Stimulated activated naive B cell treated with anti-CD40 and anti-IgM and Interleukin-4, amounts not matched to agents 10 μg/mL and 1 μg/mL and 100 μg/mL, for 72 hours (primary cell): ENCODE results near the gene TAF15.

Source experiments
- ATAC-seq, 2 donors: fragments of 150-1000 bp; cut with Tn5 transposase; replicated peaks; 2 replicates each; pipeline ENCODE4 v1.10.0; 2021; ENCODE audit warnings: moderate library complexity in 1 of 2
- DNase-seq: peaks from one replicate; pipeline ENCODE4 v3.0.0; 2021
- H3K27ac Mint-ChIP-seq: one replicate; pipeline ENCODE4 v1.8.0; 2022; ENCODE audit warnings: mild to moderate bottlenecking, mixed read lengths
- H3K27me3 Mint-ChIP-seq, 2 donors: one replicate each; pipeline ENCODE4 v1.8.0; 2022; ENCODE audit warnings: mixed read lengths in 2 of 2
- H3K36me3 Mint-ChIP-seq, 2 donors: one replicate each; pipeline ENCODE4 v1.8.0; 2022; ENCODE audit warnings: mixed read lengths in 2 of 2, mild to moderate bottlenecking in 1 of 2
- H3K4me1 Mint-ChIP-seq, 2 donors: one replicate each; pipeline ENCODE4 v1.8.0; 2022; ENCODE audit warnings: mixed read lengths in 2 of 2, mild to moderate bottlenecking in 1 of 2
- H3K4me3 Mint-ChIP-seq, 2 donors: one replicate each; pipeline ENCODE4 v1.8.0; 2022; ENCODE audit warnings: mild to moderate bottlenecking in 2 of 2, mixed read lengths in 2 of 2, moderate library complexity in 1 of 2
- H3K9me3 Mint-ChIP-seq, 2 donors: one replicate each; pipeline ENCODE4 v1.8.0; 2022; ENCODE audit warnings: mixed read lengths in 2 of 2, mild to moderate bottlenecking in 1 of 2

Gene TAF15

GRCh38 chr17:35819455-35819854 is 10.2 kb downstream of the TAF15 start:
- no peak overlapping the region for H3K4me3 Mint-ChIP-seq
- no peak overlapping the region for H3K27ac Mint-ChIP-seq
- no peak for ATAC-seq
- H3K36me3 Mint-ChIP-seq, result peaks cover 23 to 38% of the 10 kb centered on the region in 2 donors
- H3K4me1 Mint-ChIP-seq, result peaks cover 8 to 17% of the 10 kb centered on the region in 2 donors
- DNase-seq, result no peak
- H3K27me3 Mint-ChIP-seq, result no peaks in the 10 kb centered on the region
- no peaks in the 10 kb centered on the region for H3K9me3 Mint-ChIP-seq

GRCh38 chr17:35821308-35821707 is 12.0 kb downstream of the TAF15 start:
- ATAC-seq, result no peak
- DNase-seq, result no peak
- Mint-ChIP-seq H3K27ac (no peak overlapping the region), H3K27me3 (no peaks in the 10 kb centered on the region), H3K36me3 (peaks cover 23 to 39% of the 10 kb centered on the region in 2 donors), H3K9me3 (no peaks in the 10 kb centered on the region), H3K4me1 (peaks cover 3 to 5% of the 10 kb centered on the region in 2 donors), H3K4me3 (no peak overlapping the region)

- Mint-ChIP-seq H3K4me3 (no peak overlapping the region), H3K9me3 (no peaks in the 10 kb centered on the region), H3K4me1 (peaks cover 0 to 5% of the 10 kb centered on the region in 2 donors), H3K27ac (no peak overlapping the region), H3K36me3 (peaks cover 26 to 44% of the 10 kb centered on the region in 2 donors), H3K27me3 (no peaks in the 10 kb centered on the region)
- DNase-seq (no peak), ATAC-seq (no peak)
These were observed 15.9 kb downstream of the TAF15 start for GRCh38 chr17:35825206-35825605.

DNA sequence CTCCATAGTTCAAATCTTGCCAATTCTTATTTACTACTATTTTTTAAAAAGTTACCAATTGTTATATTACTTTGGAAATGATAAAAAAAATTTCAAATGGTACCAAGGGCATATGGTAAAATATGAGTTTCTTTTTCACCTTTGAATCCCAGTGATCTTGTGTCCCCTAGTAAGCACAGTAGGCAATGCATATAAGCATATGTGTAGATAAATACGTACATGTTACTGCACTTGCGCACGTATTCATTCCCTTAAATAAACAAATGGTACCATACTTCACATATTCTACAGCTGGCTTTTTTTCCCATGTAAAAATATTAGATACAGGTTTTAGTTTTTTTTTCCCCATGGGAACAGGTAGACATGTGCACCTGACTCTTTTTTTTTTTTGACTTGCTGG is 31.8 kb downstream of the TAF15 start:
- peaks cover 25 to 54% of the 10 kb centered on the region in 2 donors for H3K36me3 Mint-ChIP-seq
- DNase-seq (no peak), ATAC-seq (no peak)
- no peaks in the 10 kb centered on the region for H3K4me1 Mint-ChIP-seq
- no peak overlapping the region for H3K4me3 Mint-ChIP-seq
- H3K27me3 Mint-ChIP-seq, result no peaks in the 10 kb centered on the region
- H3K27ac Mint-ChIP-seq, result no peak overlapping the region
- H3K9me3 Mint-ChIP-seq, result no peaks in the 10 kb centered on the region

GRCh38 chr17:35841505-35841904 is 32.2 kb downstream of the TAF15 start:
- Mint-ChIP-seq H3K36me3 (peaks cover 25 to 50% of the 10 kb centered on the region in 2 donors), H3K4me3 (no peak overlapping the region), H3K27ac (no peak overlapping the region), H3K27me3 (no peaks in the 10 kb centered on the region), H3K4me1 (no peaks in the 10 kb centered on the region), H3K9me3 (no peaks in the 10 kb centered on the region)
- no peak for ATAC-seq
- DNase-seq, result no peak

DNA sequence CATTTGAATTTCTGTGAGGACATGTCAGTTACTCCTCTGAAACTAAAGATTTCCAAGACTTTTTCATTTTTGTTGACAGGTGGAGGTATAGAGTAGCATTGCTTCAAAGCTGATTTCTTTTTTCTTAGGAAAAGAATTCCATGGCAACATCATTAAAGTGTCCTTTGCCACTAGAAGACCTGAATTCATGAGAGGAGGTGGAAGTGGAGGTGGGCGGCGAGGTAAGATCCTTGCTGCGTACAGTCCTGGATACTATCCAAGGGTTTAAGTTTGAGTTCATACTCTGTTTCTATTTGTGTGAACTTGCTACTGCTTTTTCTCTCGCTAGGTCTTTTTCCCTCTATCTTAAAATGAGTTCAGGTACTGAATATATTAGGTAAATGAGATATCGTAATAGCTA is 33.0 kb downstream of the TAF15 start:
- no peaks in the 10 kb centered on the region for H3K4me1 Mint-ChIP-seq
- ATAC-seq, result no peak
- peaks cover 25 to 47% of the 10 kb centered on the region in 2 donors for H3K36me3 Mint-ChIP-seq
- H3K27ac Mint-ChIP-seq, result peak overlapping the region; percentile 11
- H3K9me3 Mint-ChIP-seq, result no peaks in the 10 kb centered on the region
- no peak overlapping the region for H3K4me3 Mint-ChIP-seq
- no peaks in the 10 kb centered on the region for H3K27me3 Mint-ChIP-seq
- no peak for DNase-seq

GRCh38 chr17:35843698-35844097 is 34.4 kb downstream of the TAF15 start:
- Mint-ChIP-seq H3K9me3 (no peaks in the 10 kb centered on the region), H3K4me3 (no peak overlapping the region), H3K36me3 (peaks cover 30 to 52% of the 10 kb centered on the region in 2 donors), H3K27ac (no peak overlapping the region), H3K4me1 (no peaks in the 10 kb centered on the region), H3K27me3 (no peaks in the 10 kb centered on the region)
- ATAC-seq (no peak), DNase-seq (no peak)

- Mint-ChIP-seq H3K4me1 (no peaks in the 10 kb centered on the region), H3K4me3 (no peak overlapping the region), H3K9me3 (no peaks in the 10 kb centered on the region), H3K27ac (peak overlapping the region; percentile 5), H3K27me3 (no peaks in the 10 kb centered on the region), H3K36me3 (peaks cover 31 to 54% of the 10 kb centered on the region in 2 donors)
- ATAC-seq (no peak), DNase-seq (no peak)
These were observed 35.3 kb downstream of the TAF15 start for GRCh38 chr17:35844547-35844946.

DNA sequence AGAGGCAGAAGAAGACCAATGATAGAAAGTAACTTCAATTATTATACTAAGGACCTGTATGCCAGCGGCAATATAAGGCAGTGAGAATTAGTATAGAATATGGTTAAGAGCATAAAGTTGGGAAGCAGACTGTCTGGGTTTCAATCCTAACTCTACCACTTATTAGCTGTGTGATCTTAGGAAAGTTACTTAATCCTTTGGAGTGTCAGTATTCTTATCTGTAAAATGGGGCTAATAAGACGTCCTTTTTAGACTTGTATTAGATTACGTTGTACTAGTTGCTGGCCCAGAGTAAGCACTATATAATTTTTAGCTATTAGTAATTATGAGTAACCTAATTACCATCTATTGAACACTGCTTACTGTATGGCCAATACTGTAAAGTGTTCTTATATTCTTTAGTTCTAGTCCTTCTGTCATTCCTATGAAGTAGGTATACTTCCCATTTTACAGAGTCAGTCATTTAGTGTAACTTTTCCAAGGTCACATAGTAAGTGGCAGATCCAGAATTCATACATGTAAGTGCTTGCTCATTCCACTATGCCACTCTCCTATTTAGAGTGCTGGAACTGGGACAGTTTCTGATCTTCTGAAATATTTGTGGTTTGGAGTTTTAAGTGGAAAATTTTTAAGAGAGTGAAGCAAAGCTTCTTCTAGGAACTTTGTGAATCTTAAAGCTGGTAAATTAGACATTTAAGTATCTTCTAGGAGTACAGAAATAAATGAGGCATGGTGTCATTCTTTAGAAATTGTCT is 36.9 kb downstream of the TAF15 start:
- H3K36me3 Mint-ChIP-seq, result peaks cover 39 to 52% of the 10 kb centered on the region in 2 donors
- H3K4me3 Mint-ChIP-seq, result no peak overlapping the region

DNA sequence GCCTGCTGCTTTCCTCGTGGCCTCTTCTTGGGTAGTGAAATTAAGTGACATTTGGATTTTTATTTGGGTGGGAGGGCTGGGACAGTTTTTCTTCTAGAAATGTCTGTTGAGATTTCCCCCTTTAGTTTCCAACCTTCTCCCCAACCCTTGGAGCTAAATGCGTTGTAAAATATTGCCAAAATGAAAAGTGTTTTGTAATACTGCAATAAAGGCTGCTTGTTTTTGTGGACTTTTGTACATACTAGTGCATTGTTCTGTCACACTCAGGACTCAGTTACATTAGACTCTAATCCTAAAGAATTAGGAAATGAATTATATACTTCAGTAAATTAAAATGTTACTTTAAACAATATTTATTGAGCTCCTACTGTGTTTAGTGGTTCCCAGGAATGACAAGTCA is 37.7 kb downstream of the TAF15 start:
- H3K27me3 Mint-ChIP-seq, result no peaks in the 10 kb centered on the region
- peaks cover 40 to 50% of the 10 kb centered on the region in 2 donors for H3K36me3 Mint-ChIP-seq

More for the DNA sequence above, 36.9 kb downstream of the TAF15 start:
- Mint-ChIP-seq H3K4me1 (no peaks in the 10 kb centered on the region), H3K27me3 (no peaks in the 10 kb centered on the region), H3K27ac (no peak overlapping the region), H3K9me3 (no peaks in the 10 kb centered on the region)
- ATAC-seq (no peak), DNase-seq (no peak)

DNA sequence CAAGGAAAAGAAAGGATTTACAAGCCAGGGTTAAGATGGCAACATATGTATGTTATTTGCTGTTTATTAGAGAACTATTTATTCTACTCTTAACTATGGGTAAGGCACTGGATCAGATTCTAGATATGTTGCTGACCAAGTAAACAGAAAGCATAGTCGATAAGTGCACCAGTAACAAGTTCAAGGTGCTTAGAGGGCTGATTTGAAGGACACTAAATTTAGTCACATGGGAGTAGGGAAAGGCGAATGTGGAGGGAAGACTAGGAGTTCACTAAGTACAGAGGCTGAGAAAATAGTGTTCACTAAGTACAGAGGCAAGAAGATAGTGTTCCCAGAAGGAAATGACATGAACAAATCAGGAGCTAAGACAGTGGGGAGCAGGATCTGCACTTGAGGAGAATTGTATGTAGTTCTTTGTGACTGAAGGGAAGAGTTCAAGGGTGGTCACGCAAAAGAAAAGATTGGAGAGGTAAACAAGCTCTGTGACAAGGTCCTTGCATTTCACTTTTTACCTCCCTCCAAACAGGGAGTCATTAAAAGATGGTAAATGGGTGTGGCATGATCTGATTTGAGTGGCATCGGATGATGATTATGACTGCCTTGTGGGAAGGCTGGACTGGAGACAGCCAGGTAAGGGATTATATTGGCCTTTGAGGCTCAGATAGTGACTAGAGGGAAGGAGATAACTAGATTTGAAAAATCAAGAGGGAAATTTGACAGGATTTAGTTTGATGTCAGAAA is 38.5 kb downstream of the TAF15 start:
- Mint-ChIP-seq H3K27ac (peak overlapping the region; percentile 0), H3K9me3 (no peaks in the 10 kb centered on the region), H3K36me3 (peaks cover 39 to 49% of the 10 kb centered on the region in 2 donors), H3K4me1 (no peaks in the 10 kb centered on the region), H3K4me3 (no peak overlapping the region), H3K27me3 (no peaks in the 10 kb centered on the region)
- DNase-seq (no peak), ATAC-seq (no peak)

More for the DNA sequence above, 37.7 kb downstream of the TAF15 start:
- Mint-ChIP-seq H3K4me1 (no peaks in the 10 kb centered on the region), H3K27ac (no peak overlapping the region), H3K9me3 (no peaks in the 10 kb centered on the region), H3K4me3 (no peak overlapping the region)
- no peak for DNase-seq
- no peak for ATAC-seq

- ATAC-seq (peak; percentile 86 to 87), DNase-seq (peak; percentile 23)
- H3K4me3 Mint-ChIP-seq, result no peak overlapping the region
- peaks cover 34 to 45% of the 10 kb centered on the region in 2 donors for H3K36me3 Mint-ChIP-seq
- no peak overlapping the region for H3K27ac Mint-ChIP-seq
- no peaks in the 10 kb centered on the region for H3K9me3 Mint-ChIP-seq
- no peaks in the 10 kb centered on the region for H3K27me3 Mint-ChIP-seq
- H3K4me1 Mint-ChIP-seq, result no peaks in the 10 kb centered on the region
These were observed 40.4 kb downstream of the TAF15 start for GRCh38 chr17:35849469-35850348.

DNA sequence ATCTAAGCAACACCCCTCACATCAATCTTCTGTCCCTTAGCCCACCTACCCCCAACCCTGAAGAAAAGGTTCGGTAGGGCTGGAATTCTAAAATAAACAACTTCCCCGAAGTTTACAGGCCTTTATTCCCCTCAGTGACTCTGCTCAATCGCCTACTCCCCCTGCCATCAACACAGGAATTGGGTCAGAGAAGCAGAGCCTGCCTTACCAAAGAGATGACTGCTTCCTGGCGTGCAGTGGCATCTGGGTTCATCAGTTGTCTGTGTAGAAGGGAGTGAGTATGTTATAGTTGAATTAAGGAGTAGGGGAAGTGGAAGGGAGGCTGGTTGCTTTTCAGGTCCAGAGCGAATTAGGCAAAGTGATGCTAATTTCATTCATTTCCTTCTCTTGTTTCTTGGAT is 46.7 kb downstream of the TAF15 start:
- no peak overlapping the region for H3K4me3 Mint-ChIP-seq
- no peaks in the 10 kb centered on the region for H3K4me1 Mint-ChIP-seq
- ATAC-seq (no peak), DNase-seq (no peak)
- H3K9me3 Mint-ChIP-seq, result no peaks in the 10 kb centered on the region
- H3K36me3 Mint-ChIP-seq, result peaks cover 21 to 39% of the 10 kb centered on the region in 2 donors
- H3K27ac Mint-ChIP-seq, result no peak overlapping the region
- H3K27me3 Mint-ChIP-seq, result no peaks in the 10 kb centered on the region

- Mint-ChIP-seq H3K27me3 (no peaks in the 10 kb centered on the region), H3K4me3 (no peak overlapping the region), H3K4me1 (no peaks in the 10 kb centered on the region), H3K27ac (no peak overlapping the region), H3K9me3 (no peaks in the 10 kb centered on the region), H3K36me3 (peaks cover 16 to 38% of the 10 kb centered on the region in 2 donors)
- DNase-seq, result no peak
- no peak for ATAC-seq
These were observed 47.3 kb downstream of the TAF15 start for GRCh38 chr17:35856603-35857002.
